Parathyroid adenoma (tissue), 2 donors: Measurements from ENCODE around the gene NAMPT.

Experiments
- H2AFZ ChIP-seq: fragments of 300-600 bp; sonication (generic); one replicate; pipeline ENCODE4 v1.7.0; 2017; ENCODE audit warnings: antibody characterized with exemption, mild to moderate bottlenecking
- H3K27ac ChIP-seq: fragments of 300-600 bp; sonication (generic); one replicate; pipeline ENCODE4 v1.7.0; 2017
- H3K27me3 ChIP-seq: fragments of 300-600 bp; sonication (generic); one replicate; pipeline ENCODE4 v1.7.0; 2017; ENCODE audit warnings: low read length; ENCODE audit not compliant: control insufficient read depth, insufficient read depth
- H3K36me3 ChIP-seq: fragments of 300-600 bp; sonication (generic); one replicate; pipeline ENCODE4 v1.7.0; 2017; ENCODE audit warnings: low read length; ENCODE audit not compliant: control insufficient read depth, insufficient read depth
- H3K4me1 ChIP-seq: fragments of 300-600 bp; sonication (generic); one replicate; pipeline ENCODE4 v1.7.0; 2017; ENCODE audit warnings: control low read depth
- H3K4me2 ChIP-seq: fragments of 300-600 bp; sonication (generic); one replicate; pipeline ENCODE4 v1.7.0; 2017; ENCODE audit warnings: low read length
- H3K4me3 ChIP-seq: fragments of 300-600 bp; sonication (generic); one replicate; pipeline ENCODE4 v1.7.0; 2017; ENCODE audit warnings: low read depth, low read length
- H3K79me2 ChIP-seq: fragments of 300-600 bp; sonication (generic); one replicate; pipeline ENCODE4 v1.7.0; 2017; ENCODE audit warnings: control low read depth
- H3K9ac ChIP-seq: fragments of 300-600 bp; sonication (generic); one replicate; pipeline ENCODE4 v1.7.0; 2017; ENCODE audit warnings: mild to moderate bottlenecking
- H3K9me3 ChIP-seq: fragments of 300-600 bp; sonication (generic); one replicate; pipeline ENCODE4 v1.7.0; 2017; ENCODE audit warnings: low read length; ENCODE audit not compliant: control insufficient read depth
- CTCF ChIP-seq: fragments of 300-600 bp; sonication (generic); IDR thresholded peaks from one replicate; pipeline ENCODE4 v1.7.0; 2017; ENCODE audit warnings: antibody characterized with exemption, mild to moderate bottlenecking
- donor health status: primary hyperparathyroidism.

NAMPT gene

GRCh38 chr7:106234425-106234824 is 50.4 kb downstream of the NAMPT start:
- no peaks in the 10 kb centered on the region for H3K79me2 ChIP-seq
- no peaks in the 10 kb centered on the region for H3K36me3 ChIP-seq
- H3K4me2 ChIP-seq = no peak overlapping the region
- no peak for TF ChIP-seq CTCF
- H3K27ac ChIP-seq = no peak overlapping the region
- H3K4me3 ChIP-seq = no peak overlapping the region
- no peak overlapping the region for H3K9ac ChIP-seq
- no peaks in the 10 kb centered on the region for H3K27me3 ChIP-seq
- no peak overlapping the region for H2AFZ ChIP-seq
- H3K9me3 ChIP-seq = no peaks in the 10 kb centered on the region
- H3K4me1 ChIP-seq = no peaks in the 10 kb centered on the region

GRCh38 chr7:106231856-106232490 is 52.8 kb downstream of the NAMPT start:
- no peak for TF ChIP-seq CTCF

GRCh38 chr7:106225856-106226255 is 58.9 kb downstream of the NAMPT start:
- Histone ChIP-seq H3K79me2 (no peaks in the 10 kb centered on the region), H3K27me3 (no peaks in the 10 kb centered on the region), H3K9me3 (no peaks in the 10 kb centered on the region), H3K4me1 (no peaks in the 10 kb centered on the region), H3K27ac (no peak overlapping the region), H3K4me3 (no peak overlapping the region), H3K36me3 (no peaks in the 10 kb centered on the region), H3K4me2 (no peak overlapping the region), H3K9ac (no peak overlapping the region), H2AFZ (no peak overlapping the region)
- TF ChIP-seq CTCF = no peak

More at GRCh38 chr7:106231856-106232490, 52.8 kb downstream of the NAMPT start:
- H3K36me3 ChIP-seq = no peaks in the 10 kb centered on the region
- no peaks in the 10 kb centered on the region for H3K79me2 ChIP-seq
- no peak overlapping the region for H3K4me2 ChIP-seq
- H3K27ac ChIP-seq = no peak overlapping the region
- H3K9me3 ChIP-seq = no peaks in the 10 kb centered on the region
- no peak overlapping the region for H3K4me3 ChIP-seq
- no peak overlapping the region for H3K9ac ChIP-seq
- H3K27me3 ChIP-seq = no peaks in the 10 kb centered on the region
- no peak overlapping the region for H2AFZ ChIP-seq
- no peaks in the 10 kb centered on the region for H3K4me1 ChIP-seq

- Histone ChIP-seq H3K27ac (no peak overlapping the region), H3K27me3 (no peaks in the 10 kb centered on the region), H3K9ac (no peak overlapping the region), H3K36me3 (no peaks in the 10 kb centered on the region), H3K79me2 (no peaks in the 10 kb centered on the region), H3K4me3 (no peak overlapping the region), H2AFZ (no peak overlapping the region), H3K4me2 (no peak overlapping the region), H3K4me1 (no peaks in the 10 kb centered on the region), H3K9me3 (no peaks in the 10 kb centered on the region)
- no peak for TF ChIP-seq CTCF
These were observed 60.0 kb downstream of the NAMPT start for GRCh38 chr7:106224797-106225196.

GRCh38 chr7:106223156-106223555 is 61.6 kb downstream of the NAMPT start:
- H3K9ac ChIP-seq = no peak overlapping the region
- H3K4me3 ChIP-seq = no peak overlapping the region
- H3K9me3 ChIP-seq = no peaks in the 10 kb centered on the region
- H2AFZ ChIP-seq = no peak overlapping the region
- no peaks in the 10 kb centered on the region for H3K79me2 ChIP-seq
- TF ChIP-seq CTCF = no peak
- no peaks in the 10 kb centered on the region for H3K27me3 ChIP-seq
- no peaks in the 10 kb centered on the region for H3K36me3 ChIP-seq
- H3K27ac ChIP-seq = no peak overlapping the region
- H3K4me1 ChIP-seq = no peaks in the 10 kb centered on the region
- H3K4me2 ChIP-seq = no peak overlapping the region
